ENCODE results near the gene CABLES1.

The CABLES1 gene

DNA sequence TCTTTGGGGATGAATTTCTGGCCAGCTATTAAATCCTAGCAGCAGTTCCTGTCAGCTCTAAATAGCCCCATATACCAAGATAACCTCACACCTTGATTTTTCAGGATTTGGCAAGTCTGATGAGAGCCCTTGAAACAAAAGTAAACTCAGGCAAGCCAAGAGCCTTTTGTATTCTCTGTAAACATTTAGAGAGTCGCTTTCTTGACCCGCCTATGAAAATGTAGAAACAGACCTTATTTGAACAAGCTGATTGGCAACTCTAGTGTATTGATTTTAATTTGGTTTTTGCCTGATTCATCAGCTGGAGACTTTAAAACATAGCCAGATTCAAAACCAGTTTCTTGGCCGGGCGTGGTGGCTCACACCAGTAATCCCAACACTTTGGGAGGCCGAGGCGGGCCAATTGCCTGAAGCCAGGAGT, 43.4 kb downstream of the CABLES1 start:
- DNase-seq (ENCODE audit: low read depth): no peak
- TF ChIP-seq, protein P1, sequence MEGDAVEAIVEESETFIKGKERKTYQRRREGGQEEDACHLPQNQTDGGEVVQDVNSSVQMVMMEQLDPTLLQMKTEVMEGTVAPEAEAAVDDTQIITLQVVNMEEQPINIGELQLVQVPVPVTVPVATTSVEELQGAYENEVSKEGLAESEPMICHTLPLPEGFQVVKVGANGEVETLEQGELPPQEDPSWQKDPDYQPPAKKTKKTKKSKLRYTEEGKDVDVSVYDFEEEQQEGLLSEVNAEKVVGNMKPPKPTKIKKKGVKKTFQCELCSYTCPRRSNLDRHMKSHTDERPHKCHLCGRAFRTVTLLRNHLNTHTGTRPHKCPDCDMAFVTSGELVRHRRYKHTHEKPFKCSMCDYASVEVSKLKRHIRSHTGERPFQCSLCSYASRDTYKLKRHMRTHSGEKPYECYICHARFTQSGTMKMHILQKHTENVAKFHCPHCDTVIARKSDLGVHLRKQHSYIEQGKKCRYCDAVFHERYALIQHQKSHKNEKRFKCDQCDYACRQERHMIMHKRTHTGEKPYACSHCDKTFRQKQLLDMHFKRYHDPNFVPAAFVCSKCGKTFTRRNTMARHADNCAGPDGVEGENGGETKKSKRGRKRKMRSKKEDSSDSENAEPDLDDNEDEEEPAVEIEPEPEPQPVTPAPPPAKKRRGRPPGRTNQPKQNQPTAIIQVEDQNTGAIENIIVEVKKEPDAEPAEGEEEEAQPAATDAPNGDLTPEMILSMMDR (IDR thresholded peaks at IDR 0.05; ENCODE audit: low read depth, low read length, missing control alignments): no peak
- H3K4me3 ChIP-seq (ENCODE audit: low read depth, low read length): no peak overlapping the region

DNA sequence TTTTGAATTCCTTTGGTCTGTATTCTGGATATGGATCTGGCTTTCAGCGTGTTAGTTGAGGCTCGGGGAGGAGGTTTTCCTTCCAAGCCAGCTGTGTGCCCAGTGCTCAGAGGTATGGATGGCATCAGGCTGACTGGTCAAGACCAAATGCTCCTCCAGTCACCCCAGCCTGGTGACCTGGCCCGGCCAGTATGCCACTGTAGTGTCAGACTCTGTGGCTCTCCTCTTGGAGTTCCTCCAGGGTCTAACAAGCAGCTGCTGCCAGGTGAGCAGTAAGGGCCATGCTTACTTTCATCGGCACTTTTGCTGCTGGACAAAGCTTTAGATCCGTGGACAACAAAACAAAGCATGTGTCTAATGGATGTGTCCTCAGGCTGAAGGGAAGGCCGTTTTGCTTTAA, 44.1 kb downstream of the CABLES1 start:
- H3K4me3 ChIP-seq (ENCODE audit: low read depth, low read length): no peak overlapping the region
- TF ChIP-seq, protein P1 (IDR thresholded peaks at IDR 0.05; ENCODE audit: low read depth, low read length, missing control alignments): no peak
- DNase-seq (ENCODE audit: low read depth): no peak

DNA sequence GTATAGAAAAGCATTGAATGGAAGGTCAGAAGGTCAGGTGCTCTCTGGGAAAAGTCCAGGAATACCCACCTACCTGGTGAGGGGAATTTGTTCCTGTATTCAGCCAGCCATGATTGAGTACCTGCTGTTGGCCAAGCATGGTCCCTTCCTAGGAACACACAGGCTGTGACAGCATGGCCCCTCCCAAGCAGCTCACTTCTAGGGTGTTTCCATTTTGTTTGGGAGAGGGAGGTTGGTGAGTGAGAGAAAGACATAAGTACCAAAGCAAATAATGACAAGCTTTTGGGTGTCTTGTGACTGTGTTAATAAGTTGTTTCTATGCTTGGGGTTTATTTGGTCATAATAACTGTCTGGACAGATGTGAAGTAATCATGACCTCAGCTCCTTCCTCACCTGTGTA, 46.3 kb downstream of the CABLES1 start:
- TF ChIP-seq, protein P1 (IDR thresholded peaks at IDR 0.05; ENCODE audit: low read depth, low read length, missing control alignments): no peak
- no peak for DNase-seq (ENCODE audit: low read depth)
- no peak overlapping the region for H3K4me3 ChIP-seq (ENCODE audit: low read depth, low read length)

DNA sequence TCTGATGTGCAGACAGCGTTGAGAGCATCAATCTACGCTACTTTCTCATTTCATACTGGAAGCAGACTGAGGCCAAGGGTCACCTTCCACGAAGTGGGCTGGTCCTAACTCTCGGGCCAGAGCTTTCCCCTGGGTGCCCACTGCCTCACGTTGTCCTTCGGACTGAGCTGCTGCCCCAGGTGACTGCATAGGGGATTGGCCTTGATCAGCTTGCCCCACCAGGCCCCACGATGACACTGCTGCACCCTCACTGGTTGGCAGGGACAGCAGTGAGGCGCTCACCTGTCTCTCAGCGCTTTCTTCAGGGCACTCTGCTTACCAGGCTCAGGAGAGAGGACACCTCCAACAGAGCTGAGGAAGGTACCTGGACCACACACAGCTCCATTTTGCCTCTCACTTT, 47.3 kb downstream of the CABLES1 start:
- TF ChIP-seq, protein P1 (IDR thresholded peaks at IDR 0.05; ENCODE audit: low read depth, low read length, missing control alignments): no peak
- DNase-seq (ENCODE audit: low read depth): no peak
- no peak overlapping the region for H3K4me3 ChIP-seq (ENCODE audit: low read depth, low read length)

DNA sequence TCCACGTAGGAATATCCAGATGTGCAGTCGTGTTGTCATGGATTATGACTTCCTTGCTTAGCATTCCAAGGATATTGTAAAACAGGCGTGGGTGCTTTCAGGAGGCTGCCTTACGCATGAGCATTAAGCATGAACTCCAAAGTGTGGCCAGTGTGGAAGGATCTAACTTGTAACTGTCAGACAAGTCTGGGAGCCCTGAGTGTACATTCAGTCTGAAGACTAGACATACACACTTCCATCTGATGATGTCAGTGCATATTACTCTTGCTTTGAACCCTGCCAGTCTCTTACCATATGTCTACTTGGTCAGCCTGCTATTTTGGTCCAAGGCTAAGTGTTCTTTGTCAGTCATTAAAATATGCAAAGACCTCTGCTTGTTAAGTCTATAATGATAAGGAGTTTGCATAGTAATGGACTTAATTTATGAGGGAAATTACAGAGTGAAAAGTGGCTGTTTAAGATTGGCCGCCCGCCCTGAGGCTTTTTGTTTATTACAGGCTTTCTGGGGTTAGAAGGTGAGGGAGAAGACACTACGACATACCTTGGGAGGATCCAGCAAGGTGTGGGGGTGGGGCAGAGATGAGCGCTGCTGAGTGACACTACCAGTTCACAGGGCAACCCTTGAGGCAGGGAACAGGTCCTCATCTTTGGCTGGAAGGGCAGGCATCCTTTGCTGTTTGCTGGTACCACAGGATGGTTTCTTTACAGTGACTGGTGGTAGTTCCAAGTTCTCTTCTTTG, 48.3 kb downstream of the CABLES1 start:
- DNase-seq (ENCODE audit: low read depth): no peak
- no peak overlapping the region for H3K4me3 ChIP-seq (ENCODE audit: low read depth, low read length)
- TF ChIP-seq, protein P1 (IDR thresholded peaks at IDR 0.05; ENCODE audit: low read depth, low read length, missing control alignments): no peak

DNA sequence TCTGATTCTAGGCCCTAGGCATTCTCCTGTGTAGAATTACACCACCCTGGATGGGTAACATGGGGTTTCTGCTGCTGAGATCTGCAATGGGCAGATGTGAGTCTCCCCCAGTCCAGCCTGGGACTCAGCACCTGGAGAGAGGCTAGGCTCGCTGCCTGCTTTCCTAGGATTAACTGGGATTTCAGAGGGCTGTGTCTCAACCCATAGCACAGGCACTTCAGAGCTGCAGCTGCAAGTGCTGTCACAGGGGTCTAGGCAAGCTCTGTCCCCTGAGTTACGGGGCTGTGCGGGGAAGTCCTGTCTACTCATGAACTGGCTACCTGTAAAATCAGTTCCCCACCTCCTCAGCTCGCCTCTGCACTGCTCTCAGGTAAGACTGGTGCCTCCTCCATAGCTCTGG, 51.5 kb downstream of the CABLES1 start:
- DNase-seq (ENCODE audit: low read depth): no peak
- H3K4me3 ChIP-seq (ENCODE audit: low read depth, low read length): no peak overlapping the region
- TF ChIP-seq, protein P1 (IDR thresholded peaks at IDR 0.05; ENCODE audit: low read depth, low read length, missing control alignments): no peak
